Epidermal melanocyte (primary cell): Measurements from ENCODE around the gene THOC1.
"Not testable (repeated sequence)": the region's sequence is repeated elsewhere in the genome, so short reads cannot be mapped to it uniquely, and the experiment has no call there.

Source experiments
- DNase-seq: peaks from one replicate; pipeline ENCODE4 v3.0.0; 2011; ENCODE audit warnings: low spot score; ENCODE audit not compliant: insufficient read length

The THOC1 gene

GRCh38 chr18:267688-268552, at the start of gene THOC1:
Gene THOC1, minus strand, starts transcription at chr18:268047. Its CDS starts 28 bp downstream, at chr18:268019.
- peak; percentile 84 for DNase-seq

- no peak for DNase-seq
Measured at GRCh38 chr18:317618-318017, 49.8 kb upstream of the THOC1 start.

GRCh38 chr18:316393-316792, 48.5 kb upstream of the THOC1 start:
- no peak for DNase-seq

- DNase-seq = no peak
Measured at GRCh38 chr18:313931-314330, 46.1 kb upstream of the THOC1 start.

- DNase-seq = no peak
Measured at GRCh38 chr18:312415-312814, 44.6 kb upstream of the THOC1 start.

GRCh38 chr18:310042-310441, 42.2 kb upstream of the THOC1 start:
- DNase-seq = no peak

- not testable (repeated sequence) for DNase-seq
Measured at GRCh38 chr18:308086-308485, 40.2 kb upstream of the THOC1 start.

GRCh38 chr18:306608-307255, 38.9 kb upstream of the THOC1 start:
- no peak for DNase-seq

GRCh38 chr18:305003-305501, 37.2 kb upstream of the THOC1 start:
- DNase-seq = no peak

- no peak for DNase-seq
Measured at GRCh38 chr18:303607-304006, 35.8 kb upstream of the THOC1 start.

- DNase-seq = no peak
Measured at GRCh38 chr18:303011-303410, 35.2 kb upstream of the THOC1 start.

- no peak for DNase-seq
Measured at GRCh38 chr18:302097-302496, 34.2 kb upstream of the THOC1 start.

- no peak for DNase-seq
Measured at GRCh38 chr18:297936-298335, 30.1 kb upstream of the THOC1 start.

- DNase-seq = no peak
Measured at GRCh38 chr18:295756-296490, 28.1 kb upstream of the THOC1 start.

- no peak for DNase-seq
Measured at GRCh38 chr18:294566-294965, 26.7 kb upstream of the THOC1 start.

GRCh38 chr18:293536-293935, 25.7 kb upstream of the THOC1 start:
- DNase-seq = no peak

GRCh38 chr18:292271-292670, 24.4 kb upstream of the THOC1 start:
- DNase-seq = no peak

GRCh38 chr18:289970-290369, 22.1 kb upstream of the THOC1 start:
- DNase-seq = not testable (repeated sequence)

- no peak for DNase-seq
Measured at GRCh38 chr18:289026-289425, 21.2 kb upstream of the THOC1 start.

- no peak for DNase-seq
Measured at GRCh38 chr18:286515-287310, 18.9 kb upstream of the THOC1 start.

GRCh38 chr18:285817-286216, 18.0 kb upstream of the THOC1 start:
- no peak for DNase-seq
